ENCODE results near the gene TLR8.

TLR8 gene

GRCh38 chrX:12890467-12890866 lies 16.0 kb upstream of the TLR8 start:
- H3K27ac ChIP-seq: no peak overlapping the region

GRCh38 chrX:12891171-12891570 lies 15.2 kb upstream of the TLR8 start:
- TF ChIP-seq, protein P1, sequence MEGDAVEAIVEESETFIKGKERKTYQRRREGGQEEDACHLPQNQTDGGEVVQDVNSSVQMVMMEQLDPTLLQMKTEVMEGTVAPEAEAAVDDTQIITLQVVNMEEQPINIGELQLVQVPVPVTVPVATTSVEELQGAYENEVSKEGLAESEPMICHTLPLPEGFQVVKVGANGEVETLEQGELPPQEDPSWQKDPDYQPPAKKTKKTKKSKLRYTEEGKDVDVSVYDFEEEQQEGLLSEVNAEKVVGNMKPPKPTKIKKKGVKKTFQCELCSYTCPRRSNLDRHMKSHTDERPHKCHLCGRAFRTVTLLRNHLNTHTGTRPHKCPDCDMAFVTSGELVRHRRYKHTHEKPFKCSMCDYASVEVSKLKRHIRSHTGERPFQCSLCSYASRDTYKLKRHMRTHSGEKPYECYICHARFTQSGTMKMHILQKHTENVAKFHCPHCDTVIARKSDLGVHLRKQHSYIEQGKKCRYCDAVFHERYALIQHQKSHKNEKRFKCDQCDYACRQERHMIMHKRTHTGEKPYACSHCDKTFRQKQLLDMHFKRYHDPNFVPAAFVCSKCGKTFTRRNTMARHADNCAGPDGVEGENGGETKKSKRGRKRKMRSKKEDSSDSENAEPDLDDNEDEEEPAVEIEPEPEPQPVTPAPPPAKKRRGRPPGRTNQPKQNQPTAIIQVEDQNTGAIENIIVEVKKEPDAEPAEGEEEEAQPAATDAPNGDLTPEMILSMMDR (conservative IDR thresholded peaks at IDR 0.05): no peak

More at GRCh38 chrX:12890467-12890866, 16.0 kb upstream of the TLR8 start:
- TF ChIP-seq, protein P1 (conservative IDR thresholded peaks at IDR 0.05): no peak

GRCh38 chrX:12891915-12892506 lies 14.4 kb upstream of the TLR8 start:
- H3K27ac ChIP-seq: no peak overlapping the region

More at GRCh38 chrX:12891171-12891570, 15.2 kb upstream of the TLR8 start:
- H3K27ac ChIP-seq: no peak overlapping the region

GRCh38 chrX:12892716-12893115 lies 13.7 kb upstream of the TLR8 start:
- no peak overlapping the region for H3K27ac ChIP-seq
- TF ChIP-seq, protein P1 (conservative IDR thresholded peaks at IDR 0.05): no peak

More at GRCh38 chrX:12891915-12892506, 14.4 kb upstream of the TLR8 start:
- TF ChIP-seq, protein P1 (conservative IDR thresholded peaks at IDR 0.05): no peak

- TF ChIP-seq, protein P1 (conservative IDR thresholded peaks at IDR 0.05): peak; percentile 83
- no peak overlapping the region for H3K27ac ChIP-seq
Measured at GRCh38 chrX:12894074-12895030, 12.1 kb upstream of the TLR8 start.

- TF ChIP-seq, protein P1 (conservative IDR thresholded peaks at IDR 0.05): no peak
- H3K27ac ChIP-seq: no peak overlapping the region
Measured at GRCh38 chrX:12895866-12896265, 10.6 kb upstream of the TLR8 start.

DNA sequence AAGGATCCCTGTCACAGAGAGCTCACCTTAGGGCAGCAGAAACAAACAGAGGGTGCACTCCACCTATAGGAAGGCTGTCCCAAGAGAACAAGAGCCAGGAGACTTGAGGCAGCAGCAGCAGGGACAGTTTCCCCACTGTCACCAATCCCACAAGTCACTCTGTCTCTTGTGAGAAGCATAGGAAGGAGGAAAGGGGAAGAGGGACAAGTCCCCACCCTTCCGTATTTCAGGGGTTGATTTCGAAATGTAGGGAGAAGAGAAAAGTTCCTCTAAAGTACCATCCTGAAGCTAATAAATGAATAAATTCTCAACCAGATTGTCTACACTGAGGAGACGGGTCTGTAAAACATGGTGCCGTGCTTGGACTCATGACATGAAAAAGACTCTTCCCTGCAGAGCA lies 9.5 kb upstream of the TLR8 start:
- TF ChIP-seq, protein P1 (conservative IDR thresholded peaks at IDR 0.05): no peak
- no peak overlapping the region for H3K27ac ChIP-seq
